ENCODE results near the gene DCTPP1. TPM values are rescaled to one million over a fixed set of nuclear protein-coding genes. Genes with fewer than 3 reads are reported as not detected.

The DCTPP1 gene
- total RNA-seq, 4 donors from 2014 or later, result 10.2 to 51.5 (median 28.7) TPM

DNA sequence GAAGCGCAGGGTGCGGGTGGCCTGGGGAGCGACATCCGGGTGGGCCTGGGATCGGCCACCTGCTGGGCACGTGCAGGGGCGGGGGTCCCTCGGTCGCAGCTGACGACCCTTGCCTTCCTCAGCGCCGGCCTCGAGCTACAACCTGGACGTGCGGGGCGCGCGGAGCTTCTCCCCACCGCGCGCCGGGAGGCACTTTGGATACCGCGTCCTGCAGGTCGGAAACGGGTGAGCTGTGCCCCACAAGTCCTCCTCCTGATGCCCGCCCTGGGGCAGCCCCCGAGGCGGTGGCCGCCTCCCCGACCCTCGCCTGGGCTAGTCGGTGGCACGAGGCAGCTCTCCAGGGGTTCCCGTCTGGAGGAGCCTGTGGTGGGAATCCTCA is 44.2 kb upstream of the DCTPP1 start:
- no peak for TF ChIP-seq POLR2A (IDR thresholded peaks at IDR 0.05)
- TF ChIP-seq, protein P1, sequence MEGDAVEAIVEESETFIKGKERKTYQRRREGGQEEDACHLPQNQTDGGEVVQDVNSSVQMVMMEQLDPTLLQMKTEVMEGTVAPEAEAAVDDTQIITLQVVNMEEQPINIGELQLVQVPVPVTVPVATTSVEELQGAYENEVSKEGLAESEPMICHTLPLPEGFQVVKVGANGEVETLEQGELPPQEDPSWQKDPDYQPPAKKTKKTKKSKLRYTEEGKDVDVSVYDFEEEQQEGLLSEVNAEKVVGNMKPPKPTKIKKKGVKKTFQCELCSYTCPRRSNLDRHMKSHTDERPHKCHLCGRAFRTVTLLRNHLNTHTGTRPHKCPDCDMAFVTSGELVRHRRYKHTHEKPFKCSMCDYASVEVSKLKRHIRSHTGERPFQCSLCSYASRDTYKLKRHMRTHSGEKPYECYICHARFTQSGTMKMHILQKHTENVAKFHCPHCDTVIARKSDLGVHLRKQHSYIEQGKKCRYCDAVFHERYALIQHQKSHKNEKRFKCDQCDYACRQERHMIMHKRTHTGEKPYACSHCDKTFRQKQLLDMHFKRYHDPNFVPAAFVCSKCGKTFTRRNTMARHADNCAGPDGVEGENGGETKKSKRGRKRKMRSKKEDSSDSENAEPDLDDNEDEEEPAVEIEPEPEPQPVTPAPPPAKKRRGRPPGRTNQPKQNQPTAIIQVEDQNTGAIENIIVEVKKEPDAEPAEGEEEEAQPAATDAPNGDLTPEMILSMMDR (IDR thresholded peaks at IDR 0.05), result no peak
- Histone ChIP-seq H3K4me3 (no peak overlapping the region), H3K9me3 (no peaks in the 10 kb centered on the region), H3K36me3 (no peaks in the 10 kb centered on the region), H3K27ac (no peak overlapping the region), H3K4me1 (no peaks in the 10 kb centered on the region), H3K27me3 (peaks cover 0 to 6% of the 10 kb centered on the region in 2 donors)
- no peak for DNase-seq
- intact Hi-C loops (cut with DNase I; ENCODE audit: low total_unique reads), result no loop called here

- Histone ChIP-seq H3K27ac (no peak overlapping the region), H3K9me3 (no peaks in the 10 kb centered on the region), H3K36me3 (no peaks in the 10 kb centered on the region), H3K4me3 (no peak overlapping the region), H3K4me1 (no peaks in the 10 kb centered on the region), H3K27me3 (peaks cover 0 to 6% of the 10 kb centered on the region in 2 donors)
- DNase-seq, result no peak
- TF ChIP-seq, protein P1 (IDR thresholded peaks at IDR 0.05), result no peak
- no peak for TF ChIP-seq POLR2A (IDR thresholded peaks at IDR 0.05)
- intact Hi-C loops (cut with DNase I; ENCODE audit: low total_unique reads), result no loop called here
Measured at GRCh38 chr16:30473231-30474073, 43.6 kb upstream of the DCTPP1 start.

DNA sequence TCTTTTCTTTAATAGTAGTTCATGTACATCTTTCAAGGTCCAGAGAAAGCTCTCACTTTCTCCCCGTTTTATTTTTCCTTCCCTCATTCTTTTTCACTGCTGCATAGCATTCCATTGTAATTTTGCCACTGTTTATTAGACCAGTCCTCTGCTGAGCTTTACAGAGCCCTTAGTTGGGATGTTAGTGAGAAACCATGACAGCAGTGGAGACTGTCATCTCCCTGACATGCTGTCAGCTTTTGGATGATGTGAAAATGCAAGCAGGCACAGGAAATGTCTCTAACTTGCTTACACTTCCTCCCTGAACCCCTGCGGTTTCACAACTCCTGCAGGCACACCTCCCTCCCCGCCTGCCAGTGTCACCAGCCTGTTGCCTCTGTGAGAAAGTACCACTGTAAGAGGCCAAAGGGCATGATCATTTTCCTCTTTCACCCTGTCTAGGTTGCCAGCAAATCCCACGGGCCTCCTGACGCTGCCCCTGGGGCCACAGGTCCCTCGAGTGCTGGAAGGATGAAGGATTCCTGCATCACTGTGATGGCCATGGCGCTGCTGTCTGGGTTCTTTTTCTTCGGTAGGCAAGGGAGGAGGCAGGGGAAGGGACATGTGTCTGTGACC is 42.6 kb upstream of the DCTPP1 start, which contains the start of gene ITGAL:
Gene ITGAL, plus strand, starts transcription at position 415 of the 615 bp plus-strand sequence. Its CDS starts 96 bp downstream, at position 511.
- no peaks in the 10 kb centered on the region for H3K4me1 ChIP-seq
- intact Hi-C loops (cut with DNase I; ENCODE audit: low total_unique reads), result no loop called here
- no peaks in the 10 kb centered on the region for H3K9me3 ChIP-seq
- H3K4me3 ChIP-seq, result no peak within 1 kb of the TSS
- H3K27ac ChIP-seq, result no peak within 1 kb of the TSS
- H3K36me3 ChIP-seq, result no peaks in the 10 kb centered on the region
- TF ChIP-seq, protein P1 (IDR thresholded peaks at IDR 0.05), result no peak
- TF ChIP-seq POLR2A (IDR thresholded peaks at IDR 0.05), result no peak
- H3K27me3 ChIP-seq, result peaks cover 0 to 6% of the 10 kb centered on the region in 2 donors
- no peak for DNase-seq

DNA sequence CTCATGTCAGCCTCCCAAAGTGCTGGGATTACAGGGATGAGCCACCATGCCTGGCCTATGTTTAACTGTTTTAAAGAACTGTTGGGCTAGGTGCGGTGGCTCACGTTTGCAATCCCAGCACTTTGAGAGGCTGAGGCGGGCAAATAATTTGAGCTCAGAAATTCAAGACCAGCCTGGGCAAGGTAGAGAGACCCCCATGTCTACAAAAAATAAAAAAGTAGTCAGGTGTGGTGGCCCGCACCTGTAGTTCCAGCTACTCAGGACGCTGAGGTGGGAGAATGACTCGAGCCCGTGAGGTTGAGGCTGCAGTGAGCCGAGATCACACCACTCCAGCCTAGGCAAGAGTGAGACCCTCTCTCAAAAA is 40.8 kb upstream of the DCTPP1 start:
- no peak overlapping the region for H3K27ac ChIP-seq

More for the DNA sequence above, 40.8 kb upstream of the DCTPP1 start:
- Histone ChIP-seq H3K9me3 (no peaks in the 10 kb centered on the region), H3K27me3 (peaks cover 0 to 6% of the 10 kb centered on the region in 2 donors), H3K36me3 (no peaks in the 10 kb centered on the region), H3K4me3 (no peak overlapping the region), H3K4me1 (no peaks in the 10 kb centered on the region)
- DNase-seq, result no peak
- TF ChIP-seq, protein P1 (IDR thresholded peaks at IDR 0.05), result no peak
- no peak for TF ChIP-seq POLR2A (IDR thresholded peaks at IDR 0.05)
- intact Hi-C loops (cut with DNase I; ENCODE audit: low total_unique reads), result no loop called here
